Measurements from ENCODE around the gene SGMS1. TPM values are rescaled to one million over a fixed set of nuclear protein-coding genes. Genes with fewer than 3 reads are reported as not detected.

Gene SGMS1
- total and polyA plus RNA-seq, 2 donors from 2014 or later: 13.6 to 100 TPM

GRCh38 chr10:50554376-50554994 lies 69.3 kb downstream of the SGMS1 start:
- Histone ChIP-seq H3K36me3 (ENCODE audit: control insufficient read depth in 2 of 3, insufficient read depth in 3 of 3, low read length in 3 of 3) (no peaks in the 10 kb centered on the region), H3K27ac (ENCODE audit: low read depth in 2 of 2, low read length in 2 of 2) (no peak overlapping the region), H3K27me3 (ENCODE audit: control insufficient read depth, insufficient read depth, low read length) (no peaks in the 10 kb centered on the region), H3K9me3 (ENCODE audit: control insufficient read depth in 2 of 3, insufficient read depth in 1 of 3, low read length in 3 of 3) (no peaks in the 10 kb centered on the region), H3K4me1 (ENCODE audit: control insufficient read depth in 2 of 3, insufficient read depth in 2 of 3, low read depth in 1 of 3, low read length in 3 of 3) (peaks cover 0 to 39% (median 23%) of the 10 kb centered on the region in 3 donors), H3K9ac (ENCODE audit: low read length in 3 of 3) (no peak overlapping the region), H3K4me3 (ENCODE audit: low read length in 3 of 3) (no peak overlapping the region)
- DNase-seq (peak in 4 of 5 donors; percentile 50 to 65 (median 58)), FAIRE-seq (no peak)
- intact Hi-C loops (cut with DNase I): no loop called here
- no peak for TF ChIP-seq CTCF (IDR thresholded peaks at IDR 0.05; ENCODE audit: borderline replicate concordance, extremely low read depth, insufficient read depth)

DNA sequence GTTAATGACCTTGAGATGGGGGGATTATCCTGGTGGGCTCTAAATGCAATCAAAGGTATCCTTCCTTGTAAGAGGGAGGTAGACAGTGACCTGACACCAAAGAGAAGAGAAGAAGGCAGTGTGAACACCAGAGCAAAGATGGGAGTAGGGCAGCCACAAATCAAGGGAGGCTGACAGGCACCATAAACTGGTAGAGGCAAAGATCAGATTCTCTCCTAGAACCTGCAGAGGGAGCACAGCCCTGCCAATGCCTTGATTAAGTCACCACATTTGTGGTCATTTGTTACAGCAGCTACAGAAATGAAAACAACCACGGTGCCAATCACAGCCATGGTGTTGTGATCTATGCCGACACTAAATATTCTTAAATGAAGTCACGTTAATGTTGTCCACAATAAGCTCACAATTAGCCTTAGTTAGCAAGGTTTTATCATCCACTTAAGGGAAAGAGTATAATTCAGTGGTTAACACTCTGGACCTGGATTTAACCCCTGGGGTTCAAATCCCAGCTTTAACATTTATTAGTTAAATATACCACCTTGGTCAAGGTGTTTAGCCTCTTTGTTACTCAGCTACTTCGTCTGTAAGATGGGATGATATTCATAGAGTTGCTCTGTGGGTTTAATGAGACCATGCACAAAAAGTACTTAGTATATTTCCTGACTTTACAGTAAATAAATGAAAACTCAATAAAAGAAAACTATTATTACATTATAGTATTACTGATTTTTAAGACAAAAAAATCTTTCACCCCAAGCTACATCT lies 70.8 kb downstream of the SGMS1 start:
- DNase-seq (peak in 4 of 5 donors; percentile 45 to 85 (median 74)), FAIRE-seq (no peak)
- intact Hi-C loops (cut with DNase I): no loop called here
- Histone ChIP-seq H3K9ac (ENCODE audit: low read length in 3 of 3) (no peak overlapping the region), H3K9me3 (ENCODE audit: control insufficient read depth in 2 of 3, insufficient read depth in 1 of 3, low read length in 3 of 3) (no peaks in the 10 kb centered on the region), H3K36me3 (ENCODE audit: control insufficient read depth in 2 of 3, insufficient read depth in 3 of 3, low read length in 3 of 3) (no peaks in the 10 kb centered on the region), H3K4me1 (ENCODE audit: control insufficient read depth in 2 of 3, insufficient read depth in 2 of 3, low read depth in 1 of 3, low read length in 3 of 3) (peaks cover 0 to 29% (median 19%) of the 10 kb centered on the region in 3 donors), H3K27me3 (ENCODE audit: control insufficient read depth, insufficient read depth, low read length) (no peaks in the 10 kb centered on the region), H3K27ac (ENCODE audit: low read depth in 2 of 2, low read length in 2 of 2) (no peak overlapping the region), H3K4me3 (ENCODE audit: low read length in 3 of 3) (no peak overlapping the region)
- peak; percentile 34 for TF ChIP-seq CTCF (IDR thresholded peaks at IDR 0.05; ENCODE audit: borderline replicate concordance, extremely low read depth, insufficient read depth)

- no peak overlapping the region for H3K9ac ChIP-seq (ENCODE audit: low read length in 3 of 3)
- H3K36me3 ChIP-seq (ENCODE audit: control insufficient read depth in 2 of 3, insufficient read depth in 3 of 3, low read length in 3 of 3): no peaks in the 10 kb centered on the region
- H3K4me1 ChIP-seq (ENCODE audit: control insufficient read depth in 2 of 3, insufficient read depth in 2 of 3, low read depth in 1 of 3, low read length in 3 of 3): peaks cover 0 to 25% (median 19%) of the 10 kb centered on the region in 3 donors
- H3K4me3 ChIP-seq (ENCODE audit: low read length in 3 of 3): no peak overlapping the region
- TF ChIP-seq CTCF (IDR thresholded peaks at IDR 0.05; ENCODE audit: borderline replicate concordance, extremely low read depth, insufficient read depth): no peak
- DNase-seq (peak in 2 of 5 donors; percentile 19 to 26), FAIRE-seq (no peak)
- intact Hi-C loops (cut with DNase I): no loop called here
- no peak overlapping the region for H3K27ac ChIP-seq (ENCODE audit: low read depth in 2 of 2, low read length in 2 of 2)
- no peaks in the 10 kb centered on the region for H3K9me3 ChIP-seq (ENCODE audit: control insufficient read depth in 2 of 3, insufficient read depth in 1 of 3, low read length in 3 of 3)
- no peaks in the 10 kb centered on the region for H3K27me3 ChIP-seq (ENCODE audit: control insufficient read depth, insufficient read depth, low read length)
Measured at GRCh38 chr10:50552308-50552707, 71.4 kb downstream of the SGMS1 start.
